Measurements from ENCODE around the gene TFAM.

The TFAM gene

DNA sequence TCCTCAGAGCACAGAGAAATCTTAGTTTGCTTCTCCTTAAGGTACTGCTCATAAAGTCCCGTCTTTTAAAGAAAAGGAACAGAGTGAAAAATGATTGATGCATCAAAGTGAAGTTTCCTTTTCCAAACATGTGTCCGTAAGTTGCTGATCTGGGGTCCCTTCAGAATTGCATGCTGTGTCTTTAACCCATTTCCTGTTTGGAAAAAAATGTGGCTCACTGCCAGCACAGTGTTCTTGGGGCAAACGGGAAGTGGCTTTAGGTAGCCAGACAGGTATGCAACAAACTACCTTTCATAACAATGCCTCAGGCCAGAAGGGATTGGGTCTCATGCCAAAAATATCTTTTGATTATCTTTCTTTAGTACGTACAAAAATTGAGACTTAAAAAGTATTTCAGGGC, 50.9 kb downstream of the TFAM start:
- peaks cover 3% of the 10 kb centered on the region for H3K36me3 Mint-ChIP-seq
- H3K27me3 Mint-ChIP-seq: peaks cover 3% of the 10 kb centered on the region
- H3K9me3 Mint-ChIP-seq (ENCODE audit: low read depth): peaks cover 10% of the 10 kb centered on the region
- H3K4me1 Mint-ChIP-seq (ENCODE audit: low read depth): peaks cover 20% of the 10 kb centered on the region
- peak overlapping the region; percentile 44 for H3K4me3 Mint-ChIP-seq
- H3K27ac Mint-ChIP-seq: peak overlapping the region; percentile 18

DNA sequence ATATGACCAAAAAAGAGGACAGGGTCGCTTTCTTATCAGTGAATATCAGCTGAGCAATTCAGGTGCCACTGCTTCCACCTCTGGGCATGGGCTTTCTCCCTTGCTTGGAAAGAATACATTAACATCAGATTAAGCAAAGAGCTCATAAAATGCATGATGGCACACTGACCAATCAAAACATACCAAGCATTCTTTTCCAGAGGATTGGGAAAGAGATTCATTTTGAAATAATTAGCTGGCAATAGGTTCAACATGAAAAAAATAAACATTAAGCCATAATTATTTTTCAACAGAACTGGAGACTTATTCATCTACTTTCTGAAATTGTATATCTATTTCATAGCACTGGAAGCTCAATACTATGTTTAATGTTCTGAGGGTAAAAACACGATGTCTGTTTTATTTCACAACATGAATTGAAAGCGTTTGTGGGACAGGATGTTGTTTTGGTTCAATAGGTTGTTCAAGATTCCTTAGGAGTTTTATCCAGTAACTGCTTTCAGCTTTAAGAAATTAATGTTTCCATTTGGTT, 53.2 kb downstream of the TFAM start:
- H3K27me3 Mint-ChIP-seq: no peaks in the 10 kb centered on the region
- peaks cover 3% of the 10 kb centered on the region for H3K36me3 Mint-ChIP-seq
- peaks cover 13% of the 10 kb centered on the region for H3K9me3 Mint-ChIP-seq (ENCODE audit: low read depth)
- H3K4me1 Mint-ChIP-seq (ENCODE audit: low read depth): peaks cover 20% of the 10 kb centered on the region
- H3K4me3 Mint-ChIP-seq: no peak overlapping the region
- H3K27ac Mint-ChIP-seq: no peak overlapping the region

DNA sequence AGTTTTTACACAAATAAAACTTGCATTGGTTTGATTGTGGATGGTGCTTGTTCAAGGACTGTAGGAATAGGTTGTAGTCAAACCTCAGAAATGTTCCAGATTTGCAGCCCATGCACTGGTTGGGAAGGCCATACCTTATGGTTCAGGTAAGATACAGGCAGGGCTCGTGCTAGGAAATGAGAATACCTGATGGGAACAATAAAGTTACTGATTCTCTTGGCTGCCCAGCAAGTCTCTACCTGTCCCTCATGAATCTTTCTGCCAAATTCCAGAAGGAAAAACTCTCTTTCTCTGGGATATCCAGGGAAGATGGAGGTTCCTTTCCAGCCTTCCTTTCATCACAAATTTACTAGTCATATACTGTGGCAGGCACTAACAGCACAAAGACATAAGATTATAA, 53.8 kb downstream of the TFAM start:
- H3K4me1 Mint-ChIP-seq (ENCODE audit: low read depth): peaks cover 20% of the 10 kb centered on the region
- H3K4me3 Mint-ChIP-seq: no peak overlapping the region
- H3K27me3 Mint-ChIP-seq: no peaks in the 10 kb centered on the region
- peaks cover 13% of the 10 kb centered on the region for H3K9me3 Mint-ChIP-seq (ENCODE audit: low read depth)
- H3K27ac Mint-ChIP-seq: no peak overlapping the region
- H3K36me3 Mint-ChIP-seq: peaks cover 3% of the 10 kb centered on the region

DNA sequence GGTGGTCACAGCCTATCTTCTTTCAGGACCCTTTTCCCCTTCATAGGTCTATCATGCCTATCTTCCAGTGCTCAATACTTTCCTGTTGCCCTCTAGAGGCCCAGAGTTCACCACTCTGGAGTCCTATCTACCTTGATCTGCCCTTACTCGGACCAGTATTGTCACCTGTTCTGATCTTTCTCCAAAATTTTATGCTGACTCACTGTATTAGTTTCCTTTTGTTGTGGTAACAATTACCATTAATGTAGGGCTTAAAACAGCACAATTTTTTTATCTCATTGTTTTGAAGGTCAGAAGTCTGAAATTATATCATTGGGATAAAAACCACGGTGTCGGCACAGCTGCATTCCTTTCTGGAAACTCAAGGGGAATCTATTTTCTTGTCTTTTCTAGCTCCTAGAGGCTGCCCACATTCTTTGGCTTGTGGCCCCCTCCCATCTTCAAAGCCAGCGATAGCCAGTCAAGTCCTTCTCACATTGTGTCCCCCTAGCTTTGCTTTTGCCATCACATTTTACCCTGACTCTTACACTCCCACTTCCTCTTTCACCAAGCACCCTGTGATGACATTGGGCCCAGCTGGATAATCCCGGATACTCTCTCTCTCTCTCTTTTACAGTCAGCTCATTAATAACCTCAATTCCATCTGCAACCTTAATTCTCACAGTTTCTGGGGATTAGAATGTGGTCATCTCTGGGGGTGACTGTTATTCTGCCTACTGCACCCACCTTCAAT, 54.6 kb downstream of the TFAM start:
- peaks cover 20% of the 10 kb centered on the region for H3K4me1 Mint-ChIP-seq (ENCODE audit: low read depth)

DNA sequence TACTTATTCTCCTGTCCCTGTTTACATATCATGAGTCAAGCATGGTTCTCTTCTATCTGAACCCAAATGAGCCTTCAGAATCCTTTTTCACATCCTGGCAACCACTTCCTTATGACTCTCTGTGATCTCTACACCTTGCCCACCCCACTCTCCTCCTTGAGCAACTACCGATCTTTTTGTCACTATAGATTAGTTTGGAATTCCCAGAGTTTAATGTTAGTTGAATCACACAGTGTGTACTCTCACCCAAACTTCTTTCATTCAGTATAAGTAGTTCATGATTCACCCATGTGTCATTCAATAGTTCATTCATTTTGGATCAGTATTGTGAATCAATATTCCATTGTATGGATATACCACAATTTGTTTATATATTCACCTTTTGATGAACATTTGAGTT, 55.3 kb downstream of the TFAM start:
- H3K27ac Mint-ChIP-seq: no peak overlapping the region
- H3K4me1 Mint-ChIP-seq (ENCODE audit: low read depth): peaks cover 15% of the 10 kb centered on the region
- H3K36me3 Mint-ChIP-seq: peaks cover 3% of the 10 kb centered on the region

More for the DNA sequence above, 54.6 kb downstream of the TFAM start:
- no peak overlapping the region for H3K27ac Mint-ChIP-seq
- no peak overlapping the region for H3K4me3 Mint-ChIP-seq
- peaks cover 3% of the 10 kb centered on the region for H3K36me3 Mint-ChIP-seq
- peaks cover 13% of the 10 kb centered on the region for H3K9me3 Mint-ChIP-seq (ENCODE audit: low read depth)
- no peaks in the 10 kb centered on the region for H3K27me3 Mint-ChIP-seq

DNA sequence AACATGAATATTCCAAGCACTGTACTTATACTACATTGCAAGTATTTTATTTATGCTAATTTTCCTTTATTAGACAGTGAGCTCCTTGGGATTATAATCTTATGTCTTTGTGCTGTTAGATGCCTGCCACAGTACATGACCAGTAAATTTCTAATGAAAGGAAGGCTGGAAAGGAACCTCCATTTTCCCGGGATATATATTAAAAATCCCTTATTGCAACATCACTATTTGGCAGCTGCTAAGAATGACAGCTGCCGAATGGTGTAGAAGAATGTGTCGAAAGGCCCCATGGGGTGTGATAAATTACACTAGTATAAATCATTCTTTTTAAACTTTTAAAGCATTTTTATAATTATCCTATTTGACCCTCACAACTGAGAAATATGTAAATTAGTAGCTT, 59.1 kb downstream of the TFAM start:
- no peaks in the 10 kb centered on the region for H3K4me1 Mint-ChIP-seq (ENCODE audit: low read depth)
- no peak overlapping the region for H3K4me3 Mint-ChIP-seq
- H3K9me3 Mint-ChIP-seq (ENCODE audit: low read depth): peaks cover 13% of the 10 kb centered on the region
- peaks cover 3% of the 10 kb centered on the region for H3K36me3 Mint-ChIP-seq
- no peak overlapping the region for H3K27ac Mint-ChIP-seq
- peaks cover 6% of the 10 kb centered on the region for H3K27me3 Mint-ChIP-seq

More for the DNA sequence above, 55.3 kb downstream of the TFAM start:
- H3K4me3 Mint-ChIP-seq: no peak overlapping the region
- H3K9me3 Mint-ChIP-seq (ENCODE audit: low read depth): peaks cover 13% of the 10 kb centered on the region
- H3K27me3 Mint-ChIP-seq: no peaks in the 10 kb centered on the region

DNA sequence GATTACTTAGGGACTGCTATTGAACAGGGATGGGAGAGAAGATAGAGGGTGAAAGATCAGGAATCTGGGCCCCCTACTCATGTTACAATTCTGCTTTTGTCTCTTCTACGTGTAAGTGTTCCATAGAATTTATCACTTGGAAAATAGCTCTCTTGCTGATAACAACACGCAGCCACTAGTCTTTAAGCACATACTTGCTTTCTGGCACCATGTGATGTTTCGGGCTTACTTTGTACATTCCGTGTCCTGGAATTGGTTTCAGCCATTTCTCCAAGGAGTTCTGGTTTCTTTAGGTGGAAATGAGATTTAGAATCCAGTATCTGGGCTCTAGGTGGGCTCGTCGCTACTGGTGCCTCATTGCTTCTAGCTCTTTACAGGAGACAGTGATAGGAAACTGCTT, 59.7 kb downstream of the TFAM start:
- Mint-ChIP-seq H3K27ac (no peak overlapping the region), H3K9me3 (ENCODE audit: low read depth) (peaks cover 13% of the 10 kb centered on the region), H3K4me1 (ENCODE audit: low read depth) (no peaks in the 10 kb centered on the region), H3K36me3 (peaks cover 3% of the 10 kb centered on the region), H3K4me3 (no peak overlapping the region), H3K27me3 (peaks cover 7% of the 10 kb centered on the region)

DNA sequence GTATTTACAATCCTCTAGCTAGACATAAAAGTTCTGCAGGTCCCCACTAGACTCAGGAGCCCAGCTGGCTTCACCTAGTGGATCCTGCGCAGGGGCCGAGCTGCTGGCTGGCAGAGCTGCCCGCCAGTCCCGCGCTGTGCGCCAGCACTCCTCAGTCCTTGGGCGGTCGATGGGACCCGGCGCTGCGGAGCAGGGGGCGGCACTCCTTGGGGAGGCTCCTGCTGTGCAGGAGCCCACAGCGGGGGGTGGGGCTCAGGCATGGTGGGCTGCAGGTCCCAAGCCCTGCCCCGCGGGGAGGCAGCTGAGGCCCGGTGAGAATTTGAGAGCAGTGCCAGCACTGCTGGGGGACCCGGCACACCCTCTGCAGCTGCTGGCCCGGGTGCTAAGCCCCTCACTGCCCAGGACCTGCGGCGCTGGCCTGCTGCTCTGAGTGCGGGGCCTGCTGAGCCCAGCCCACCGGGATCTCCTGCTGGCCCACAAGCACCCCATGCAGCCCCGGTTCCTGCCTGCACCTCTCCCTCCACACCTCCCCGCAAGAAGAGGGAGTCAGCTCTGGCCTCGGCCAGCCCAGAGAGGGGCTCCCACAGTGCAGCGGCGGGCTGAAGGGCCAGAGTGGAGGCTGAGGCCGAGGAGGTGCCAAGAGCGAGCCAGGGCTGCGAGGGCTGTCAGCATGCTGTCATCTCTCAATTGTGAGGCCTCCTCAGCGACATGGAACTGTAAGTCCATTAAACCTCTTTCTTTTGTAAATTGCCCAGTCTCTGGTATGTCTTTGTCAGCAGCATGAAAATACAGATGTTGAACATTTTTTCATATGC, 63.1 kb downstream of the TFAM start:
- H3K27ac Mint-ChIP-seq: no peak overlapping the region
- no peaks in the 10 kb centered on the region for H3K9me3 Mint-ChIP-seq (ENCODE audit: low read depth)
- H3K36me3 Mint-ChIP-seq: no peaks in the 10 kb centered on the region
- H3K4me3 Mint-ChIP-seq: no peak overlapping the region
- no peaks in the 10 kb centered on the region for H3K4me1 Mint-ChIP-seq (ENCODE audit: low read depth)
- peaks cover 9% of the 10 kb centered on the region for H3K27me3 Mint-ChIP-seq

Measured in activated naive CD8-positive, alpha-beta T cell (primary cell).